OCI-LY1 (cell line): ENCODE data around the gene PAX2.

ENCODE experiments used
- H2AFZ ChIP-seq: fragments of 200-600 bp; sonication (generic), shearing (Covaris generic); 2 replicates; pipeline ENCODE4 v1.6.0; 2014; ENCODE audit warnings: antibody characterized with exemption, mild to moderate bottlenecking, low read length
- H3F3A ChIP-seq: fragments of 200-600 bp; sonication (generic), shearing (Covaris generic); 2 replicates; pipeline ENCODE4 v1.6.0; 2014; ENCODE audit warnings: mild to moderate bottlenecking, antibody characterized with exemption, low read length, moderate library complexity; ENCODE audit not compliant: insufficient read depth
- H3K27ac ChIP-seq: fragments of 200-600 bp; sonication (generic); 2 replicates; pipeline ENCODE4 v1.5.1; 2014; ENCODE audit warnings: low read length, mixed run types, mild to moderate bottlenecking, low read depth; ENCODE audit not compliant: poor library complexity, severe bottlenecking
- H3K27me3 ChIP-seq: fragments of 200-600 bp; sonication (generic); 2 replicates; pipeline ENCODE4 v1.6.0; 2014; ENCODE audit warnings: antibody characterized with exemption, mild to moderate bottlenecking, low read length, moderate library complexity; ENCODE audit not compliant: insufficient read depth
- H3K36me3 ChIP-seq: fragments of 200-600 bp; sonication (generic); 2 replicates; pipeline ENCODE4 v1.6.1; 2014; ENCODE audit warnings: mild to moderate bottlenecking, antibody characterized with exemption, low read length, moderate library complexity, mixed read lengths; ENCODE audit not compliant: insufficient read depth
- H3K4me1 ChIP-seq: fragments of 200-600 bp; sonication (generic); 2 replicates; pipeline ENCODE4 v1.5.1; 2014; ENCODE audit warnings: mild to moderate bottlenecking, low read length, moderate library complexity; ENCODE audit not compliant: insufficient read depth, severe bottlenecking
- H3K4me2 ChIP-seq: fragments of 200-600 bp; sonication (generic), shearing (Covaris generic); 2 replicates; pipeline ENCODE4 v1.6.1; 2014; ENCODE audit warnings: low read length
- H3K4me3 ChIP-seq: fragments of 200-600 bp; sonication (generic); 2 replicates; pipeline ENCODE4 v1.5.1; 2014; ENCODE audit warnings: low read length, low read depth, mild to moderate bottlenecking, mixed read lengths; ENCODE audit not compliant: poor library complexity, severe bottlenecking
- H3K79me2 ChIP-seq: fragments of 200-600 bp; shearing (Covaris generic); 2 replicates; pipeline ENCODE4 v1.6.1; 2016; ENCODE audit warnings: mixed run types, low read length, mixed read lengths; ENCODE audit not compliant: insufficient read depth
- H3K9ac ChIP-seq: fragments of 200-600 bp; sonication (generic), shearing (Covaris generic); 2 replicates; pipeline ENCODE4 v1.6.1; 2014; ENCODE audit warnings: mild to moderate bottlenecking, low read length, mixed read lengths
- H3K9me2 ChIP-seq: fragments of 200-600 bp; sonication (generic), shearing (Covaris generic); 2 replicates; pipeline ENCODE4 v1.6.1; 2014; ENCODE audit warnings: low read depth, mild to moderate bottlenecking, low read length, mixed read lengths
- H3K9me3 ChIP-seq: fragments of 200-600 bp; shearing (Covaris generic); 2 replicates; pipeline ENCODE4 v1.6.1; 2014; ENCODE audit warnings: low read length, mixed read lengths
- H4K20me1 ChIP-seq: fragments of 200-600 bp; sonication (generic), shearing (Covaris generic); 2 replicates; pipeline ENCODE4 v1.6.0; 2016; ENCODE audit warnings: mild to moderate bottlenecking, low read length; ENCODE audit not compliant: insufficient read depth
- CTCF ChIP-seq: fragments of 200-600 bp; sonication (generic), shearing (Covaris generic); IDR thresholded peaks from 2 replicates; pipeline ENCODE4 v1.5.1; 2017; ENCODE audit warnings: mild to moderate bottlenecking, antibody characterized with exemption, low read length, moderate library complexity, mixed read lengths
- EZH2 ChIP-seq: fragments of 200-600 bp; sonication (generic), shearing (Covaris generic); IDR thresholded peaks from 2 replicates; pipeline ENCODE4 v1.8.0; 2017; ENCODE audit warnings: borderline replicate concordance, mixed run types, mild to moderate bottlenecking, antibody characterized with exemption, low read length, moderate library complexity, mixed read lengths

PAX2 gene

GRCh38 chr10:100874702-100875483 lies 129.5 kb downstream of the PAX2 start:
- H3K27me3 ChIP-seq, result no peaks in the 10 kb centered on the region
- H3K9ac ChIP-seq, result no peak overlapping the region
- no peaks in the 10 kb centered on the region for H3K9me3 ChIP-seq
- no peak overlapping the region for H3K27ac ChIP-seq
- no peak overlapping the region for H2AFZ ChIP-seq
- TF ChIP-seq EZH2 (no peak), CTCF (no peak)
- no peak overlapping the region for H3K4me2 ChIP-seq
- no peaks in the 10 kb centered on the region for H3K79me2 ChIP-seq
- H3F3A ChIP-seq, result no peaks in the 10 kb centered on the region
- no peaks in the 10 kb centered on the region for H3K9me2 ChIP-seq
- no peak overlapping the region for H3K4me3 ChIP-seq
- H3K36me3 ChIP-seq, result no peaks in the 10 kb centered on the region
- no peaks in the 10 kb centered on the region for H3K4me1 ChIP-seq
- no peaks in the 10 kb centered on the region for H4K20me1 ChIP-seq

- Histone ChIP-seq H3K9ac (no peak overlapping the region), H3K4me3 (no peak overlapping the region), H3F3A (no peaks in the 10 kb centered on the region), H3K79me2 (no peaks in the 10 kb centered on the region), H3K27ac (no peak overlapping the region), H3K36me3 (no peaks in the 10 kb centered on the region), H2AFZ (no peak overlapping the region), H3K9me3 (no peaks in the 10 kb centered on the region), H3K4me2 (no peak overlapping the region), H3K27me3 (no peaks in the 10 kb centered on the region), H3K9me2 (no peaks in the 10 kb centered on the region), H4K20me1 (no peaks in the 10 kb centered on the region), H3K4me1 (no peaks in the 10 kb centered on the region)
- TF ChIP-seq EZH2 (no peak), CTCF (no peak)
Observed at GRCh38 chr10:100875484-100876166, 130.2 kb downstream of the PAX2 start.

GRCh38 chr10:100876585-100877460 lies 131.4 kb downstream of the PAX2 start:
- H3K27ac ChIP-seq, result no peak overlapping the region
- no peak overlapping the region for H3K4me3 ChIP-seq
- H3K9me3 ChIP-seq, result no peaks in the 10 kb centered on the region
- H3K36me3 ChIP-seq, result no peaks in the 10 kb centered on the region
- H3K9me2 ChIP-seq, result no peaks in the 10 kb centered on the region
- TF ChIP-seq EZH2 (no peak), CTCF (no peak)
- H3K27me3 ChIP-seq, result no peaks in the 10 kb centered on the region
- no peak overlapping the region for H2AFZ ChIP-seq
- no peaks in the 10 kb centered on the region for H3K4me1 ChIP-seq
- H4K20me1 ChIP-seq, result no peaks in the 10 kb centered on the region
- H3K4me2 ChIP-seq, result no peak overlapping the region
- no peaks in the 10 kb centered on the region for H3K79me2 ChIP-seq
- H3K9ac ChIP-seq, result no peak overlapping the region
- H3F3A ChIP-seq, result no peaks in the 10 kb centered on the region
